Measurements from ENCODE around the gene RNF141. TPM values are rescaled to one million over a fixed set of nuclear protein-coding genes. Genes with fewer than 3 reads are reported as not detected.

RNF141 gene
- total RNA-seq, 2 donors from 2014 or later: 20.2 to 23.1 TPM

- no peak for TF ChIP-seq POLR2A (IDR thresholded peaks at IDR 0.05)
- TF ChIP-seq, protein P1, sequence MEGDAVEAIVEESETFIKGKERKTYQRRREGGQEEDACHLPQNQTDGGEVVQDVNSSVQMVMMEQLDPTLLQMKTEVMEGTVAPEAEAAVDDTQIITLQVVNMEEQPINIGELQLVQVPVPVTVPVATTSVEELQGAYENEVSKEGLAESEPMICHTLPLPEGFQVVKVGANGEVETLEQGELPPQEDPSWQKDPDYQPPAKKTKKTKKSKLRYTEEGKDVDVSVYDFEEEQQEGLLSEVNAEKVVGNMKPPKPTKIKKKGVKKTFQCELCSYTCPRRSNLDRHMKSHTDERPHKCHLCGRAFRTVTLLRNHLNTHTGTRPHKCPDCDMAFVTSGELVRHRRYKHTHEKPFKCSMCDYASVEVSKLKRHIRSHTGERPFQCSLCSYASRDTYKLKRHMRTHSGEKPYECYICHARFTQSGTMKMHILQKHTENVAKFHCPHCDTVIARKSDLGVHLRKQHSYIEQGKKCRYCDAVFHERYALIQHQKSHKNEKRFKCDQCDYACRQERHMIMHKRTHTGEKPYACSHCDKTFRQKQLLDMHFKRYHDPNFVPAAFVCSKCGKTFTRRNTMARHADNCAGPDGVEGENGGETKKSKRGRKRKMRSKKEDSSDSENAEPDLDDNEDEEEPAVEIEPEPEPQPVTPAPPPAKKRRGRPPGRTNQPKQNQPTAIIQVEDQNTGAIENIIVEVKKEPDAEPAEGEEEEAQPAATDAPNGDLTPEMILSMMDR (IDR thresholded peaks at IDR 0.05): no peak
- WGBS, 2 donors: 45 to 50% methylated on average over 2 of the region's 2 CpGs
- Histone ChIP-seq H3K36me3 (replicated peaks in 1 of 2; ENCODE audit: insufficient read depth in 1 of 2, low read depth in 2 of 2) (no peaks in the 10 kb centered on the region), H3K27me3 (no peaks in the 10 kb centered on the region), H3K4me1 (no peaks in the 10 kb centered on the region), H3K4me3 (no peak overlapping the region), H3K9me3 (no peaks in the 10 kb centered on the region), H3K27ac (no peak overlapping the region)
- DNase-seq: no peak
- no peak for ATAC-seq
- intact Hi-C loops (cut with DNase I): no loop called here
These were observed 55.3 kb downstream of the RNF141 start for GRCh38 chr11:10485646-10486045.

DNA sequence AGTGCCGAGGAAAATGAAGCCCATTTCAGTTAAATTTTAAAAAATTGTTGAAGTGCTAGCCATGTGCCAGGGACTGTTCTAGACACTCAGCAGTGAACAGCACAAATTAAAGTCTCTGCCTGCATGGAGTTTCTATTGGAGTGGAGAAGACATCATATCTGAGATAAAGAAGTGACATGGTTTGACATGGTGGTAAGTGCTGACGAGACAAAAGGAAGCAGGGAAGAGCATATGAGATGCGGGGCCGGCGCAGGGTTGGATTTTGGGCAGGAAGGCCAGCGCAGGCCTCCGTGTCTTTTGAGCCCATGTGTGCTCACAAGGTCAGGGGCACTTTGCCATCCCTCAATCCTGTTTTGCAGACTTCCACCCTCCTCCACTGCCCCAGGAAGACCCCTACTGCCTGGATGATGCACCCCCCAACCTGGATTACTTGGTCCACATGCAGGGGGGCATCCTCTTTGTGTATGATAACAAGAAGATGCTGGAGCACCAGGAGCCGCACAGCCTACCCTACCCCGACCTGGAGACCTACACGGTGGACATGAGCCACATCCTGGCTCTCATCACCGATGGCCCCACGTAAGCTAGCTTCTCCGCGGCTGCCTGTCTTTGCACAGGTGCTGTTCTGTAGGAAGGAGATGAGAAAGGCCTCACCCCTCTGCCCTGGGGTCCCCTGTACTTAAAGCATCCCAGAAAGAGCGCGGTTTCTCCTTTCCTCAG is 56.4 kb downstream of the RNF141 start:
- Histone ChIP-seq H3K27me3 (no peaks in the 10 kb centered on the region), H3K4me3 (no peak overlapping the region), H3K36me3 (replicated peaks in 1 of 2; ENCODE audit: insufficient read depth in 1 of 2, low read depth in 2 of 2) (no peaks in the 10 kb centered on the region), H3K4me1 (no peaks in the 10 kb centered on the region), H3K27ac (no peak overlapping the region), H3K9me3 (no peaks in the 10 kb centered on the region)
- WGBS, 2 donors: 89 to 90% methylated on average over 15 to 16 of the region's 16 CpGs
- intact Hi-C loops (cut with DNase I): no loop called here
- DNase-seq (no peak), ATAC-seq (no peak)
- no peak for TF ChIP-seq POLR2A (IDR thresholded peaks at IDR 0.05)

DNA sequence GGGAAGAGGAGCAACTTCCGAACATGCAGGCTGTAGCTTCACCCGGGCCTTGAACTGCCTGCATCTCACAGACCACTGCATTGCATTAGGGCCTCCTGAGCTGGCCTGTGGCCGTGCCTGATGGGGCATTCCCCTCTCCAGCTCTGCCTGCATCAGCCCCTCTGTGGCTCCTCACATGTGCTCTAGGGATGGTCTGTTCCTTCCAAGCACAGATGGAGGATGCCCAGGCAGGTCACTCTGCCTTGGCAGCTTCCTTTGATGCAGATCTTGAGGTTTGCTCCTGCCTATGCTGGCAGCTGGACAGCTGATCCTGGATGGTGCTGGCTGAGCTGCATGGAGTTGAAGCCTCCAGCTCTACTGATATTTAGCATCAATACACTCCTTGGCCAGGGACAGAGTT is 57.4 kb downstream of the RNF141 start:
- H3K4me3 ChIP-seq: no peak overlapping the region
- H3K36me3 ChIP-seq (replicated peaks in 1 of 2; ENCODE audit: insufficient read depth in 1 of 2, low read depth in 2 of 2): no peaks in the 10 kb centered on the region
- H3K9me3 ChIP-seq: no peaks in the 10 kb centered on the region
- no peaks in the 10 kb centered on the region for H3K4me1 ChIP-seq
- WGBS, 2 donors: 67 to 78% methylated on average over 3 of the region's 3 CpGs
- H3K27me3 ChIP-seq: no peaks in the 10 kb centered on the region
- ATAC-seq (no peak), DNase-seq (no peak)
- intact Hi-C loops (cut with DNase I): no loop called here
- no peak overlapping the region for H3K27ac ChIP-seq
- TF ChIP-seq, protein P1 (IDR thresholded peaks at IDR 0.05): no peak
- no peak for TF ChIP-seq POLR2A (IDR thresholded peaks at IDR 0.05)

DNA sequence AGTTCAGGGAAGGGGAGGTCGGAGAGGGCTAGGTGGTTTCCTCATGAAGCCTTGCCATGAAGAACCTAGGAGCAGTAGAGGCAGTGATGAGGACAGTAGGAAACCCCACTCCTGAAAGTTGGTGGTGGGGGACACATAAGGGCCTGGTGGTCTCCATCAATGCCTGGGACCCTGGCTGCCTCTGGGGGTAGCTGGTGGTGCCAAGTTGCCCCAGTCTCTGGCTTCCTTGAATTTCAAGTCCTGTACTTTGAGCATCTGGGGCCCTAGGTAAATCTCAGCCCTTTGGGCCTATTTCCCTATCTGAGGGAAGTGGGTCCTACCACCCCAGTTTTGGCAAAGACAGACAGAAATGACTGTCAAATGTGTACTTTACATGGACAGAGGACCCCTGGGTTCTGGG is 57.8 kb downstream of the RNF141 start:
- no peaks in the 10 kb centered on the region for H3K36me3 ChIP-seq (replicated peaks in 1 of 2; ENCODE audit: insufficient read depth in 1 of 2, low read depth in 2 of 2)
- H3K9me3 ChIP-seq: no peaks in the 10 kb centered on the region
- intact Hi-C loops (cut with DNase I): no loop called here
- WGBS, 2 donors: 90 to 94% methylated on average over 1 of the region's 1 CpG
- no peak for ATAC-seq
- no peaks in the 10 kb centered on the region for H3K4me1 ChIP-seq
- TF ChIP-seq, protein P1 (IDR thresholded peaks at IDR 0.05): no peak
- no peak for TF ChIP-seq POLR2A (IDR thresholded peaks at IDR 0.05)
- no peaks in the 10 kb centered on the region for H3K27me3 ChIP-seq
- H3K27ac ChIP-seq: no peak overlapping the region
- no peak overlapping the region for H3K4me3 ChIP-seq
- no peak for DNase-seq

GRCh38 chr11:10481560-10482349 is 59.2 kb downstream of the RNF141 start:
- Histone ChIP-seq H3K36me3 (replicated peaks in 1 of 2; ENCODE audit: insufficient read depth in 1 of 2, low read depth in 2 of 2) (no peaks in the 10 kb centered on the region), H3K27ac (no peak overlapping the region), H3K4me1 (no peaks in the 10 kb centered on the region), H3K4me3 (no peak overlapping the region), H3K9me3 (no peaks in the 10 kb centered on the region), H3K27me3 (no peaks in the 10 kb centered on the region)
- ATAC-seq (no peak), DNase-seq (no peak)
- 91 to 93% methylated on average over 16 of the region's 16 CpGs for WGBS, 2 donors
- intact Hi-C loops (cut with DNase I): no loop called here
- TF ChIP-seq, protein P1 (IDR thresholded peaks at IDR 0.05): no peak
- TF ChIP-seq POLR2A (IDR thresholded peaks at IDR 0.05): no peak
